ENCODE data around the gene FURIN.
A peak's percentile ranks its signal among the peaks of the same experiment; 100 is the strongest.

The FURIN gene

GRCh38 chr15:90863987-90864386 is 4.4 kb upstream of the FURIN start:
- H3K4me3 ChIP-seq (ENCODE audit: low read depth, low read length): no peak overlapping the region
- TF ChIP-seq, protein P1, sequence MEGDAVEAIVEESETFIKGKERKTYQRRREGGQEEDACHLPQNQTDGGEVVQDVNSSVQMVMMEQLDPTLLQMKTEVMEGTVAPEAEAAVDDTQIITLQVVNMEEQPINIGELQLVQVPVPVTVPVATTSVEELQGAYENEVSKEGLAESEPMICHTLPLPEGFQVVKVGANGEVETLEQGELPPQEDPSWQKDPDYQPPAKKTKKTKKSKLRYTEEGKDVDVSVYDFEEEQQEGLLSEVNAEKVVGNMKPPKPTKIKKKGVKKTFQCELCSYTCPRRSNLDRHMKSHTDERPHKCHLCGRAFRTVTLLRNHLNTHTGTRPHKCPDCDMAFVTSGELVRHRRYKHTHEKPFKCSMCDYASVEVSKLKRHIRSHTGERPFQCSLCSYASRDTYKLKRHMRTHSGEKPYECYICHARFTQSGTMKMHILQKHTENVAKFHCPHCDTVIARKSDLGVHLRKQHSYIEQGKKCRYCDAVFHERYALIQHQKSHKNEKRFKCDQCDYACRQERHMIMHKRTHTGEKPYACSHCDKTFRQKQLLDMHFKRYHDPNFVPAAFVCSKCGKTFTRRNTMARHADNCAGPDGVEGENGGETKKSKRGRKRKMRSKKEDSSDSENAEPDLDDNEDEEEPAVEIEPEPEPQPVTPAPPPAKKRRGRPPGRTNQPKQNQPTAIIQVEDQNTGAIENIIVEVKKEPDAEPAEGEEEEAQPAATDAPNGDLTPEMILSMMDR (IDR thresholded peaks at IDR 0.05; ENCODE audit: control insufficient read depth, extremely low read depth, insufficient read depth): no peak
- DNase-seq (ENCODE audit: low read depth): no peak

DNA sequence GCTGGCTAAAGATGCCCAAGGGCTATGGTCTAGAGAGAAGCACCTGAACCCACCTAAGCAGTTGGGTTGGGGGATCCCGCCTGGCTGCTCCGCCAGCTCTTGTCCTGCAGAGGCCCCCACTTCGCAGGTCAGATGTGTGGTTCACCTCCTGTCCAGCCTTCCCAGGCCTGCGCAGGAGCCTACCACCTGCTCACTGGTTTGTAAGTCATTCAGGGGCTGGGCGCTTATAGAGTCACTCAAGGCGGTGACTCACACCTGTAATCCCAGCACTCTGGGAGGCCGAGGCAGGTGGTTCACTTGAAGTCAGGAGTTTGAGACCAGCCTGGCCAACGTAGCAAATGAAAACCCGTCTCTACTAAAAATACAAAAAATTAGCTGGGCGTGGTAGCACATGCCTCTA is 3.9 kb upstream of the FURIN start:
- TF ChIP-seq, protein P1 (IDR thresholded peaks at IDR 0.05; ENCODE audit: control insufficient read depth, extremely low read depth, insufficient read depth): no peak
- no peak for DNase-seq (ENCODE audit: low read depth)
- no peak overlapping the region for H3K4me3 ChIP-seq (ENCODE audit: low read depth, low read length)

DNA sequence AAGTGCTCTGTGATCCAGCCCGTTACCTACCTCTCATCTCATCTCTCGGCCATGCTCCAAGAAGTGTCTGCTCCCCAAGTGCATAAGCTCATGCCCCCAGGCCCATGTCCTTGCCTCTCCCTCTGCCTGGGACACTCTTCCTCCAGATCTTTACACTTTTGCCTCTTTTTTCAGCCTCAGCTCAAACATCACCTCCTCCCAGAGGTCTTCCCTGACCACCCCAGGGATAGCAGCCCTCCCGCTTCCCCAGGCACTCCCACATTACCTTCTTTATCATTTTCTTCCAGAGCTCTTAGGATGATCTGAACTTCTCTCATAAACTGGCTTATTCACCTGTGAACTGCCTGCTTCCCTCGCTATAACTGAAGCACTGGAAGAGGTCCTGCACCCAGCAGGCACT is 2.7 kb upstream of the FURIN start:
- TF ChIP-seq, protein P1 (IDR thresholded peaks at IDR 0.05; ENCODE audit: control insufficient read depth, extremely low read depth, insufficient read depth): no peak
- DNase-seq (ENCODE audit: low read depth): no peak
- H3K4me3 ChIP-seq (ENCODE audit: low read depth, low read length): no peak overlapping the region

- DNase-seq (ENCODE audit: low read depth): peak; percentile 46
- no peak overlapping the region for H3K4me3 ChIP-seq (ENCODE audit: low read depth, low read length)
- TF ChIP-seq, protein P1 (IDR thresholded peaks at IDR 0.05; ENCODE audit: control insufficient read depth, extremely low read depth, insufficient read depth): no peak
Observed at GRCh38 chr15:90866161-90866715, 2.1 kb upstream of the FURIN start.

- TF ChIP-seq, protein P1 (IDR thresholded peaks at IDR 0.05; ENCODE audit: control insufficient read depth, extremely low read depth, insufficient read depth): no peak
- no peak overlapping the region for H3K4me3 ChIP-seq (ENCODE audit: low read depth, low read length)
- DNase-seq (ENCODE audit: low read depth): no peak
Observed at GRCh38 chr15:90866800-90867199, 1.6 kb upstream of the FURIN start.

DNA sequence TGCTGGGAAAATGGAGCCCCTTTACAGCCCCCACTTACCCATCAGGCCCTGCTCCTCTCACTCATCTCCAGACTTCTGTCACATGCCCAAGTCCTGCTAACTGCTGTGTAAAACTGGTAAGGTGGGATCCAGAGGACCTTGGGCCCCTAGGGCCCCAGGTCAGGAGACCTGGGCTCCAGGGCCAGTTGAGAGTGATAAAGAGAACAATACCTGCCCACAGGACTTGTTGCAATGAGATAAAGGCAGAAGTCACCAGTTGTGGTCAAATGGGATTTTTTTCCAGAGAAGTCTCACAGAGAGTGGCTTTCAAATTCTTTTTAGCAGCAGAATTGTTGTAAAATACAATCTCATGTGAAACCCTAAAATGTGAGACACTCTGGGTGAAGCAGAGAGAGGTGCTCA is 753 bp downstream of the FURIN start:
- TF ChIP-seq, protein P1 (IDR thresholded peaks at IDR 0.05; ENCODE audit: control insufficient read depth, extremely low read depth, insufficient read depth): no peak
- H3K4me3 ChIP-seq (ENCODE audit: low read depth, low read length): no peak overlapping the region
- no peak for DNase-seq (ENCODE audit: low read depth)

Data from LNCaP clone FGC (cell line).